Liver (tissue), 9 donors: ENCODE results near the gene ASB11. TPM values are rescaled to one million over a fixed set of nuclear protein-coding genes. Genes with fewer than 3 reads are reported as not detected.

Experiments used
- DNase-seq: peaks from one replicate; pipeline ENCODE4 v3.0.0-alpha.2; 2017; ENCODE audit warnings: low spot score
- H3K27ac ChIP-seq, 2 donors: one replicate each; pipeline ENCODE4 v1.7.0; 2013; ENCODE audit warnings: inconsistent platforms in 2 of 2, low read length in 2 of 2, control low read depth in 1 of 2, low read depth in 1 of 2, mild to moderate bottlenecking in 1 of 2
- H3K27me3 ChIP-seq, 4 donors: one replicate each; pipeline versions ENCODE4 v1.6.1 to v1.7.0; 2013; ENCODE audit warnings: low read length in 3 of 4, inconsistent platforms in 1 of 4, mild to moderate bottlenecking in 1 of 4, moderate library complexity in 1 of 4; ENCODE audit not compliant: control insufficient read depth in 4 of 4, insufficient read depth in 4 of 4
- H3K36me3 ChIP-seq, 4 donors: one replicate each; pipeline versions ENCODE4 v1.6.1 to v1.7.0; 2013; ENCODE audit warnings: low read length in 3 of 4, mild to moderate bottlenecking in 3 of 4, low read depth in 1 of 4, moderate library complexity in 1 of 4; ENCODE audit not compliant: control insufficient read depth in 4 of 4, insufficient read depth in 3 of 4
- H3K4me1 ChIP-seq, 4 donors: one replicate each; pipeline versions ENCODE4 v1.6.1 to v1.7.0; 2013; ENCODE audit warnings: low read length in 3 of 4, mild to moderate bottlenecking in 3 of 4, moderate library complexity in 1 of 4; ENCODE audit not compliant: control insufficient read depth in 4 of 4, insufficient read depth in 4 of 4
- H3K4me3 ChIP-seq, 3 donors: one replicate each; pipeline versions ENCODE4 v1.6.1 to v1.7.0; 2013; ENCODE audit warnings: low read length in 3 of 3, control low read depth in 1 of 3, low read depth in 1 of 3, mild to moderate bottlenecking in 1 of 3
- H3K9ac ChIP-seq, 2 donors: one replicate each; pipeline ENCODE4 v1.7.0; 2013; ENCODE audit warnings: low read length in 2 of 2, mild to moderate bottlenecking in 2 of 2, moderate library complexity in 2 of 2, control low read depth in 1 of 2, low read depth in 1 of 2
- H3K9me3 ChIP-seq, 4 donors: one replicate each; pipeline versions ENCODE4 v1.6.1 to v1.7.0; 2013; ENCODE audit warnings: low read length in 3 of 4; ENCODE audit not compliant: control insufficient read depth in 4 of 4
- EGR1 ChIP-seq, 2 donors: IDR thresholded peaks; 2 replicates each; pipeline ENCODE4 v1.6.1; 2016 to 2018; ENCODE audit warnings: antibody characterized with exemption in 2 of 2, low read depth in 2 of 2
- FOXA1 ChIP-seq: IDR thresholded peaks from 2 replicates; pipeline ENCODE4 v1.6.1; 2016; ENCODE audit warnings: antibody characterized with exemption
- FOXA2 ChIP-seq: IDR thresholded peaks from 2 replicates; pipeline ENCODE4 v1.6.1; 2016; ENCODE audit warnings: antibody characterized with exemption
- GABPA ChIP-seq, 2 donors: IDR thresholded peaks in 1 of 2; conservative IDR thresholded peaks in 1 of 2; 2 replicates each; pipeline ENCODE4 v1.6.1; 2016; ENCODE audit warnings: antibody characterized with exemption in 2 of 2, mild to moderate bottlenecking in 1 of 2, moderate library complexity in 1 of 2
- HNF4A ChIP-seq, 2 donors: conservative IDR thresholded peaks; 2 replicates each; pipeline ENCODE4 v1.6.1; 2016; ENCODE audit warnings: antibody characterized with exemption in 2 of 2, mild to moderate bottlenecking in 2 of 2
- HNF4G ChIP-seq: IDR thresholded peaks from 2 replicates; pipeline ENCODE4 v1.6.1; 2016; ENCODE audit warnings: antibody characterized with exemption
- JUND ChIP-seq, 2 donors: IDR thresholded peaks; 2 replicates each; pipeline ENCODE4 v1.6.1; 2016; ENCODE audit warnings: antibody characterized with exemption in 2 of 2
- NR2F2 ChIP-seq: IDR thresholded peaks from 2 replicates; pipeline ENCODE4 v1.6.1; 2016; ENCODE audit warnings: antibody characterized with exemption
- RAD21 ChIP-seq, 2 donors: IDR thresholded peaks; 2 replicates each; pipeline ENCODE4 v1.6.1; 2016; ENCODE audit warnings: antibody characterized with exemption in 2 of 2, mild to moderate bottlenecking in 2 of 2
- REST ChIP-seq: IDR thresholded peaks from 2 replicates; pipeline ENCODE4 v1.6.1; 2016; ENCODE audit warnings: antibody characterized with exemption, mild to moderate bottlenecking
- RXRA ChIP-seq, 2 donors: IDR thresholded peaks; 2 replicates each; pipeline ENCODE4 v1.6.1; 2017 to 2018; ENCODE audit warnings: antibody characterized with exemption in 2 of 2, mild to moderate bottlenecking in 1 of 2
- SP1 ChIP-seq: IDR thresholded peaks from 2 replicates; pipeline ENCODE4 v1.6.1; 2018; ENCODE audit warnings: antibody characterized with exemption, mild to moderate bottlenecking
- TAF1 ChIP-seq: conservative IDR thresholded peaks from 2 replicates; pipeline ENCODE4 v1.6.1; 2016; ENCODE audit warnings: antibody characterized with exemption, mild to moderate bottlenecking
- YY1 ChIP-seq: IDR thresholded peaks from 2 replicates; pipeline ENCODE4 v1.6.1; 2016; ENCODE audit warnings: antibody characterized with exemption, mild to moderate bottlenecking
- ZBTB33 ChIP-seq: IDR thresholded peaks from 2 replicates; pipeline ENCODE4 v1.6.1; 2016; ENCODE audit warnings: antibody characterized with exemption
- WGBS: extraction: QIAGEN DNeasy Blood & Tissue Kit; methylation state at CpG from one replicate; pipeline ENCODE4 v1.1.7; 2013; 5-methylcytosine and 5-hydroxymethylcytosine counted together
- polyA plus RNA-seq, 2 donors: library from polyadenylated mRNA; stranded (reverse) in 1 of 2; unstranded in 1 of 2; fragments of 200-250 nt in 1 of 2; fragments of >200 nt in 1 of 2; fragmentation: Nextera tagmentation in 1 of 2; extraction: Ambion mirVana in 1 of 2; gene quantifications; one replicate each; pipeline versions ENCODE4 v1.2.1 to v1.2.3, GENCODE V29; 2013 to 2015
- total RNA-seq, 2 donors: library from RNA; depleted of rRNA; stranded (reverse); fragments of >200 nt; gene quantifications; one replicate each; pipeline ENCODE4 v1.2.3, GENCODE V29; 2014
- TF ChIP-seq, protein P1 (sequence below): IDR thresholded peaks from 2 replicates; pipeline ENCODE4 v1.6.1; 2016; ENCODE audit warnings: antibody characterized with exemption
- TF ChIP-seq, protein P2 (sequence below): fragments of 150-350 bp; IDR thresholded peaks from 2 replicates; pipeline ENCODE4 v1.5.1; 2017; ENCODE audit warnings: improper control_type of control experiment, low read depth, low read length; ENCODE audit not compliant: missing input control
- TF ChIP-seq, protein P3 (sequence below): IDR thresholded peaks from 2 replicates; pipeline ENCODE4 v1.6.1; 2016; ENCODE audit warnings: antibody characterized with exemption
- donor health status: healthy.
- donor health status: healthy.
- donor health status: healthy.
- donor health status: healthy.
- donor health status: healthy.

ASB11 gene
- total and polyA plus RNA-seq, 4 donors: 0.03 TPM; not detected in 3

- H3K9ac ChIP-seq: no peak overlapping the region
- no peaks in the 10 kb centered on the region for H3K4me1 ChIP-seq
- no peaks in the 10 kb centered on the region for H3K36me3 ChIP-seq
- H3K4me3 ChIP-seq: no peak overlapping the region
- no peak for DNase-seq
- H3K27ac ChIP-seq: no peak overlapping the region
- 80% methylated on average over 2 of the region's 2 CpGs for whole genome bisulfite sequencing
- TF ChIP-seq RAD21 (IDR thresholded peaks at IDR 0.05): no peak
- no peak for TF ChIP-seq TAF1
- no peak for TF ChIP-seq JUND (IDR thresholded peaks at IDR 0.05)
- TF ChIP-seq HNF4A (conservative IDR thresholded peaks at IDR 0.05): no peak
- no peak for TF ChIP-seq YY1
- H3K27me3 ChIP-seq: no peaks in the 10 kb centered on the region
- H3K9me3 ChIP-seq: peaks cover 0 to 3% (median 0%) of the 10 kb centered on the region in 4 donors
Measured at GRCh38 chrX:15358533-15358932, 43.1 kb upstream of the ASB11 start.

- H3K36me3 ChIP-seq: no peaks in the 10 kb centered on the region
- WGBS: 17% methylated on average over 1 of the region's 1 CpG
- H3K9me3 ChIP-seq: peaks cover 0 to 3% (median 0%) of the 10 kb centered on the region in 4 donors
- no peak for DNase-seq
- TF ChIP-seq RXRA (IDR thresholded peaks at IDR 0.05) (peak in 1 of 2 donors; percentile 59), RAD21 (IDR thresholded peaks at IDR 0.05) (peak; percentile 30 to 33), TAF1 (no peak), YY1 (peak; percentile 37), EGR1 (IDR thresholded peaks at IDR 0.05; ENCODE audit: low read depth in 2 of 2) (peak in 1 of 2 donors; percentile 91), GABPA (IDR thresholded peaks at IDR 0.05 in 1 of 2, conservative IDR thresholded peaks at IDR 0.05 in 1 of 2) (no peak), ZBTB33 (peak; percentile 32), HNF4A (conservative IDR thresholded peaks at IDR 0.05) (peak; percentile 6 to 30), HNF4G (no peak), REST (no peak), FOXA2 (peak; percentile 73), FOXA1 (peak; percentile 34), JUND (IDR thresholded peaks at IDR 0.05) (peak in 1 of 2 donors; percentile 31), NR2F2 (no peak), SP1 (peak; percentile 28)
- TF ChIP-seq, protein P1, sequence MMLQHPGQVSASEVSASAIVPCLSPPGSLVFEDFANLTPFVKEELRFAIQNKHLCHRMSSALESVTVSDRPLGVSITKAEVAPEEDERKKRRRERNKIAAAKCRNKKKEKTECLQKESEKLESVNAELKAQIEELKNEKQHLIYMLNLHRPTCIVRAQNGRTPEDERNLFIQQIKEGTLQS: no peak
- TF ChIP-seq, protein P2, sequence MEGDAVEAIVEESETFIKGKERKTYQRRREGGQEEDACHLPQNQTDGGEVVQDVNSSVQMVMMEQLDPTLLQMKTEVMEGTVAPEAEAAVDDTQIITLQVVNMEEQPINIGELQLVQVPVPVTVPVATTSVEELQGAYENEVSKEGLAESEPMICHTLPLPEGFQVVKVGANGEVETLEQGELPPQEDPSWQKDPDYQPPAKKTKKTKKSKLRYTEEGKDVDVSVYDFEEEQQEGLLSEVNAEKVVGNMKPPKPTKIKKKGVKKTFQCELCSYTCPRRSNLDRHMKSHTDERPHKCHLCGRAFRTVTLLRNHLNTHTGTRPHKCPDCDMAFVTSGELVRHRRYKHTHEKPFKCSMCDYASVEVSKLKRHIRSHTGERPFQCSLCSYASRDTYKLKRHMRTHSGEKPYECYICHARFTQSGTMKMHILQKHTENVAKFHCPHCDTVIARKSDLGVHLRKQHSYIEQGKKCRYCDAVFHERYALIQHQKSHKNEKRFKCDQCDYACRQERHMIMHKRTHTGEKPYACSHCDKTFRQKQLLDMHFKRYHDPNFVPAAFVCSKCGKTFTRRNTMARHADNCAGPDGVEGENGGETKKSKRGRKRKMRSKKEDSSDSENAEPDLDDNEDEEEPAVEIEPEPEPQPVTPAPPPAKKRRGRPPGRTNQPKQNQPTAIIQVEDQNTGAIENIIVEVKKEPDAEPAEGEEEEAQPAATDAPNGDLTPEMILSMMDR: no peak
- TF ChIP-seq, protein P3, sequence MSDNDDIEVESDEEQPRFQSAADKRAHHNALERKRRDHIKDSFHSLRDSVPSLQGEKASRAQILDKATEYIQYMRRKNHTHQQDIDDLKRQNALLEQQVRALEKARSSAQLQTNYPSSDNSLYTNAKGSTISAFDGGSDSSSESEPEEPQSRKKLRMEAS: no peak
- no peak overlapping the region for H3K9ac ChIP-seq
- H3K27me3 ChIP-seq: no peaks in the 10 kb centered on the region
- no peak overlapping the region for H3K4me3 ChIP-seq
- H3K27ac ChIP-seq: no peak overlapping the region
- H3K4me1 ChIP-seq: no peaks in the 10 kb centered on the region
Measured at GRCh38 chrX:15356444-15356843, 41.0 kb upstream of the ASB11 start.
